HG03039 (cell line): Measurements from ENCODE around the gene CUX1.
A peak's percentile ranks its signal among the peaks of the same experiment; 100 is the strongest.
"Not testable (repeated sequence)": the region's sequence is repeated elsewhere in the genome, so short reads cannot be mapped to it uniquely, and the experiment has no call there.

Experiments used
- ATAC-seq: cut with Tn5 transposase; IDR thresholded peaks from one replicate; pipeline ENCODE4 v1.9.1; 2021; ENCODE audit warnings: mild to moderate bottlenecking, moderate library complexity; ENCODE audit not compliant: unreplicated experiment

CUX1 gene

DNA sequence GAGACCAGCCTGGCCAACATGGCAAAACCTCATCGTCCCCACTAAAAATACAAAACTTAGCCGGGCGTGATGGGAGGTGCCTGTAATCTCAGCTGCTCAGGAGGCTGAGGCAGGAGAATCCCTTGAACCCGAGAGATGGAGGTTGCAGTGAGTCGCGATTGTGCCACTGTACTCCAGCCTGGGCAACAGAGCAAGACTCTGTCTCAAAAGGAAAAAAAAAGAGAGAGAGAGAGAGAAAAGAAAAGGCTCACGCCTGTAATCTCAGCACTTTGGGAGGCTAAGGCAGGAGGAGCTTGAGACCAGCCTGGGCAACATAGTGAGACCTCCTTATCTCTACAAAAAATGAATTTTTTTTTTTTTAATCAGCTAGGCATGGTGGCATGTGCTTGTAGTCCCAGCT, 157.6 kb downstream of the CUX1 start:
- ATAC-seq: no peak

DNA sequence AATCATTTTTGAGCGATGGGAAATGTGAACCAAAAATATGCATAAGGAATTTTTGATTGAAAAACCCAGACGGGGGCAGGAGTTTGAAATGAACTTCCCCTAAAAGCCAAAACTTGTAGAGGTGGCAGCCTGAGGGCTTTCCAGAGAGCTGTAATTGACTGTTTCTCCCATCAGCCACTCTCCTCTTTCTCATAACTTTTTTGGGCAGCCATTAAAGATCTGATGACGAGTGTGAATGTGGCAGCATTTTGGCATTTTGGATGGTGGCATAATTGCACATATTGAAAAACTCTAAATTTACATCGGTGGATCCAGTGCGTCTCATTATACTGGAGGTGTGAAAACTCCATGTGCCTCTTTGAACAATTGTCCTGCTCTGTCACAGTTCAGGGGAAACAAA, 159.0 kb downstream of the CUX1 start:
- no peak for ATAC-seq

DNA sequence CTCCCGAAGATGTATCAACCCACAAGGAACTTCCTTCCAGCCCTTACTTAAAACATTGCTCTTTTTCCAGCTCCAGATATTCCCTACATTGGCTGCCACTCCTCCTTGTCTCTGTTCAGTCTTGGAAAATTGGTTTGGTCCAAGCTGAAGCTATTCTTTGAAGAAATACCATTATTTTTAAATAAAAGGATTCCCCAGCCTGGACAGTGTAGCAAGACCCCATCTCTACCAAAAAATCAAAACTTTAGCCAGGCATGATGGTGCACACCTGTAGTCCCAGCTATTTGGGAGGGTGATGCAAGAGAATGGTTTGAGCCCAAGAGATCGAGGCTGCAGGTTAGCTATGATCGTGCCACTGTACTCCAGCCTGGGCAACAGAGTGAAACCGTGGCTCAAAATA, 159.8 kb downstream of the CUX1 start:
- ATAC-seq: no peak

DNA sequence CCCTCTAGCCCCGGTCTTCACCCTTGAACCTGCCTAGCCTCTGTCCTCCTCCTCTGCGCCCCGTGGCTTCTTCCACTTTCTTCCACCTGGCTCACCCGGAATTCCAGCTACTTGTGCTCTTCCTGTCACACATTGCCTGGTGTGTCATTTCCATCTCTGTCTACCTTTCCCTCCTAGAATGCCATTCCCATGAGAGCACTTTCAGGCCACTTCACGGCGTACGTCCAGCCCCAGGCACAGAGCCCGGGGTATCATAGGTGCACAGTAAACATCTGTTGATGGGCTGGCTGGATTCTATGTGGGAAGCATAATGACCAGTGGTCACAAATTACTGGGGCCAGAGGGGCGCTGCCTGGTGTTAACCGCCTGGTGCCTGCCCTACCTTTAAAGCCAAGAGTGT, 161.3 kb downstream of the CUX1 start:
- ATAC-seq: no peak

DNA sequence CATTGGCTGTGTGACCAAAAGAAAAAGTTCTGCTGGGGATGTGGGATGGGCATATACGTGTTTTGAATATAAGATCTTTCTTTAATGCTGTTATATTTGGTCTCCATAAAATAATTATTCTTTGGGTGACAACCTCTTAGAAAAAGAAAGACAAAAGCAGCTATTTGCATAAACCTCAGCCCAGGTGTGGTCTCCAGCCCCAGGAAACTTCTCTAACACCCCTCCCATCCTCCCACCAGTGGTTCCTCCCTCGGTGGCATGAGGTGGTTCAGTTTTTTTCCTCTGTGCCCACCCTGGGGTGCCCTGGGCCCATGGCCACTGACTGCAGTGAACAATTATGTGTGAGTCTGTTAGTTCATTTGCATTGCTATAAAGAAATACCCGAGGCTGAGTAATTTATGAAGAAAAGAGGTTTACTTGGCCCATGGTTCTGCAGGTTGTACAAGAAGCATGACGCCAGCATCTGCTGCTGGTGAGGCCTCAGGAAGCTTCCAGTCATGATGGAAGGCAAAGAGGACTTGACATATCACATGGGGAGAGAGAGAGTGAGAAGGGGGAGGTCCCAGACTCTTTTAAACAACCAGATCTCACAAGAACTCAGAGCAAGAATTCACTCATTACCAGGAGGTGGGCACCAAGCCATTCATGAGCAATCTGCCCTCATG, 165.9 kb downstream of the CUX1 start:
- ATAC-seq: no peak

DNA sequence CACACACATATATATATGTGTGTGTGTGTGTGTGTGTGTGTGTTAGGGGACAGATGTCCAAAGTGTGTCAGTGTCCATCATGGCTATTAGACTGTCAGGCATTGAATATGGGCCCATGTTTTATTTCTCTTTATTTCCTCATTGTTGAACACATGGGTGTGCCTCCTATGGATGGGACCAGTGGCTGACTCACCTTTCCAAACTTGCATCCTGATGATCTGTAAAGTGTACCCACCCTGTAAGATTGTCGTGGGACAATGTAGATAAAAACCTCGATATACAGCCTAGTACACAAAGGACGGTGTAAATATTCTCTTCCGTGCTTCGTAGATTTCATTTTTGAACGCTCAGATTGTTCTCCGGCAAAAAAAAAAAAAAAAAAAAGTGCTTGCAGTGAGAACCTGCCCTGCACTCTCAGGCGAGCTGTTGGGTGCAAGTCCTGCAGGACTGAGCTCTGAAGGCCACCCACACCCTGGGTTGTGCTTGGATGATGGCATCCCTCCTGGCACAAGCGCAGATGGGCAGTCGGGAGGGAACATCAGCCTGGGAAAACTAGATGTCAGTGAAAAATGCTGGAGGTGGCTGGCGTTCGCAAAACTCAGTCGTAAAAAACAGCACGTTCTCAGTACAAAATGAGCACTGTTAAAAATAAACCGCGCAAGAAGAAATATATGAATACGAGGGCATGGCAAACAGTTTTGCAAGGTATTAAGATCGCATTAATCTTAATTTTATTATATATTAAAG, 166.9 kb downstream of the CUX1 start:
- no peak for ATAC-seq

DNA sequence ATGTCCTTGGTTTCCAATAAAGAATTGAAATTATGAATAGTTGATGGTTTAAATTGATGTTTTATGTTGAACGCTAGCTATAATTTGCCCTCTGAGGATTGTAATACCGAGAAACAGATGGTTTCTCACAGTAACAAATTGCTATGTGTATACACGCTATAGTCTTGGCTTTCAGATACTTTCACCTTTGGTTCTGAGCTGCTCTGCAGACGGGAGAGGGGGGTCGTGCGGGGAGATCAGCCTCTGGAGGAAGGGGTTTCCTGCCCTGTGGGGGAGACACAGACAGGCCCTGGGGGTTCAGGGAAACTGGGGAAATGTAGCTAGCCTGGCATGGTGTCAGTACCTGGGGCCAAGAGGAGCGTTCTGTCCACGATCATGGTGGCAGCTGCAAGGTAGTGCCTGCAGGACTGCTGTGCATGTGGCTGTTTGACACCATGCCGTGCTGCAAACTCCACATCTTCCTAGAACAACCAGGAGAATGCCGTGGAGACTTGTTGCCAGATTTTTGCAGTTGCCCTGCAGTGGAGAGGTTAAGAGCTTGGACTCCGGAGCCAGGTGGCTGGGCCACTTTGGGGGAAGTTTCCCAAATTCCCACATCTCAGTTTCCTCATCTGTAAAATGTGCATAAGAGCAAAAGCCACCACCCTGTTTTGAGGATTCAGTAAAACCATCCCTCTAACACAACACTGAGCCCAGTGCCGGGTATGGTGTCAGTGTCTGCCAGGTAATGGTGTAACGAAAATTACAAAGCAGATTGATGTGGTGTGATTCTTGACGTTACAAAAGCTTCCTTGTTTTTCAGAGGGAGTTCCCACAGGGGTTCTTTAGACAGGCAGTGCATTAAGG, 167.9 kb downstream of the CUX1 start:
- ATAC-seq: no peak

DNA sequence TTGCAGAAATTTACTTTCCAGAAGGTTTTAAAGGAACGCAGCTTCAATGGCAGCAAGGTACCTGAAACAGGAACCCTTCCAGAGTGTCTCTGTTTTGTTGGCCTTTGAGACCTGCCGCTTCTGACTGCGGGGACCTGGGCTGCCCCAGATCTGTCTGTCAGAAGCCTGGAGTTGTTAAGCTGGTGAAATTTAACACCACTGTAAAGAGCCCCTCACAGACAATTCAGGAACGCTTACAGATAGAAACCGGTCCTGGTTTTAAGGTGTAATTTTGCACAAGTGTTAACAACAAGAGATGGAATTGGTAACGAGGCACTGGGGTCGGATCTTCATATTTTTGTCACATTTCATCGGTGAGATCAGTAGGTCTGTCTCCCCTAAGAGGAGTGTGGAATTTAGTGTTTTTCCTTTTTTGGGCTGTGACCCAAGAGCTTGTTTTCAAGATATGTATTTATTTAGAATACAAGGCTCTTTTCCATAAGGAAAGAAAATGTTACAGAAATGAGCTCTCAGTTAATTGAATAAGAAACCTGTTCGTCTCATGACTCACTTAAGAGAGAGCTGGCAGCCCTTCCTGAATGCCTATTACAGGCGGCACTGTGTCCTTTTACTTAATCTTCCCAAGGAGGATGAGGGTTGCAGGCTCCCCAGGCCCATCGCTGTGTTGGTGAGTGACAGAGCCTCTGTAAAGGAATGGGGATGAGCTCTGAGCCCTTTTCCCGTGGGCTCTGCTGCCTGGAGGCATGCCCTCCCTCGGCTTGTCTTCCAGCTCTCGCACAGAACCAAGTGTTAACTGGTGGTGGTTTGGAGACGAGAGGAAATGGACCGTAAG, 168.7 kb downstream of the CUX1 start:
- no peak for ATAC-seq

DNA sequence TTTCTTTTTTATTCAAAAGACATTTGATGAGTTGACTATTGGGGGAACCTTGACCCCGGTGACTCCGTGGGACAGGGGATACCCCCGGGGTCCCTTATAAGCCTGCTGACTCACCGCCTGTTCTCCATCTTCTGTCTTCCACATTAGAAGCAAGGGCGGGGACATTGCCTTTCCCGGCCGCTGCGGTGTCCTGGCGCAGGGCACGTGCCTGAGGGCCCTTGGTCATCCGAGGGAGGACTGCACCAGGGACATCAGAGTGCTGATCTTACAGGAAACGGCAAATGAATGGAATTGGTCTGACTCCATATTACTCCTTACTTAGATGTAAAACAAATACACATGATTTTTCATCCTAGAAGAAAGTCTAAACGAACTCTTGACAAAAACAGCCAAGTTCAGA, 170.1 kb downstream of the CUX1 start:
- no peak for ATAC-seq

DNA sequence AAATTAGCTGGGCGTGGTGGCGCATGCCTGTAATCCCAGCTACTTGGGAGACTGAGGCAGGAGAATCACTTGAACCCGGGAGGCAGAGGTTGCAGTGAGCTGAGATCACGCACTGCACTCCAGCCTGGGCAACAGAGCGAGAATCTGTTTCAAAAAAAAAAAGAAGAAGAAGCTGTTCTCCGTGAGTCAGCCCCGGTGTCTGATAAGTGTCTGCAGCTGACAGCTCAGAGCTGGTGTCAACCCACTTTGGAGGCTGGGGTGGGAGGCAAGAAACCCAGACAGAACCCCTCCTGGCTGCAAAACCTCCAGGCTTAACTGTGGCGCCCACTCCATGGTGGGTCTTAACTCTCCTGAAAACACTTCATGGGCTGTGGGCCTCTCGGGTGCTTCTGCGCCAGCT, 170.6 kb downstream of the CUX1 start:
- ATAC-seq: not testable (repeated sequence)

DNA sequence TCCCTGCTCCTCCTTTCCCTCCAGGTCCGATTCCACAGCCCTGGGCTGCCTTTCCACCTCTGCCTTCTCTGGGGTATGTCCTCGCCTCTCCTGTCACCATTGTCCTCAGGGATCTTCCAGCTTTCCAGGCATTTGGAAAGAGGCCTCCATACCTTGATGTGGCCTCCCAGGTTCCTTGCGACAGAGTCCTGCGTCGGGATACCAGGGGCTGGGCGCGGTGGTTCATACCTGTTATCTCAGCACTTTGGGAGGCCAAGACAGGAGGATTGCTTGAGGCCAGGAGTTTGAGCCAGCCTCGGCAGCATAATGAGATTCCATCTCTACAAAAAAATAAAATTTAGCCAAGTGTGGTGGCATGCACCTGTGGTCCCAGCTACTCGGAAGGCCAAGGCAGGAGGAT, 171.1 kb downstream of the CUX1 start:
- no peak for ATAC-seq

DNA sequence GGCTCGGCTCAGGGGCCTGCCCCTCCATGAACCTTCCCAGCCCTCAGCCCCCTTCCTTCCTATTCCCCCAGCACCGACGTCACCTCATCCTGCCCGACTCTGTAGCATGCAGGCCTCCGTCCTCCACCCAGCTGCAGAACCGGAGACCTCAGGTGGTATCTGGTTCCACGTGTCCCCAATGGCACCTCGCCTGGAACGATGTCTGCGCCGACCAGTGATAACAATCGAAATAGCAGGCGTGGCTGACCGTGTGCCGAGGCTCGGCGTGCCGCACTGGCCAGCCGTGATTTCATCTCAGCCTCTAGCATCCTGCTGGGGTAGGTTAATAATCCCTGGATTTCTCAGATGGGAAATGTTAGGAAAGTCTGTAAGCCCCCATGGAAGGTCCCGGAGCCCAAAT, 171.7 kb downstream of the CUX1 start:
- ATAC-seq: no peak

DNA sequence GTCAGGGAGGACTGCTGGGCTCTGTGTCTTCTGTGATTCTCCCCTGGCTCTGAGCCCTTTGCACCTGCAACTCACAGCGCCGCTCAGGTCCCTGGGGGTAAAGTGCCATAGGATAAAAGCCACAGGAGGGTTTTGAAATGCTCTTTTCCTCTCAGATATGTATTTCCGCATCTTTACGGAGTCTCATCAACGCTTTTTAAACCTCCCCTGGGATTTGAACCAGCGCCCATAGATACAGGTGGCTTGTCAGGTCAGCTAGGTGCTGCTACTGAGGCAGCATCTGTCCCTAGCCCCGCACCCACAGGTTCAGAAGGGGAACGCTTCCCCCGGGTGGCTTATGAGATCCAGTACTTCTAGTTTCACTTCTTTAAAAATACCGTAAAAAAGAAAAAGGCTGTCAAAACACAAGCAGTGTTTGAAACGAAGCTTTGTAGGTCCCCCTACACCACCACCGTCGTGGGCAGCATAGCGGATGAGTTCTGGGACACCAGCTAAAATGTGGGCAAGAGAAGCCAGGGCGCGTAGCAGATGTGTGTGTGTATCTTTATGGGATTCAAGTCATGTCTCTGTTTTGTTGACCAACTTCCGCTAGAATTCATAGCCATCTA, 173.5 kb downstream of the CUX1 start:
- ATAC-seq: peak; percentile 67

DNA sequence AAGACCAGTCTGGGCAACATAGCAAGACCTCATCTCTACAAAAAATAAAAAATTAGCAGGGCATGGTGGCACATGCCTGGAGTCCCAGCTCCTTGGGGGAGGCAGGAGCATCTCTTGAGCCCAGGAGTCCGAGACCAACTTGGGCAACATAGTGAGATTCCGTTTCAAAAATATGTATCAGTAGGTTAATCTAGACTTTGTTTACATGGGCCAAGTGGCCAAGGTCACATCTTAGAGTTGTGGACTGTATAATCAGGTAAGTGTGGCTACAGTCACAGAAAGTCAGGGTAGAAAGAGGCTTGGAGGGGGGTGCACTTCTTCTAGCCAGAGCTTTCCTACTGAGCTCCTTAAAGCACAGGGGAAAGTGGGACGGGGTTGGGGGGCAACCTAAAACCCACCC, 174.4 kb downstream of the CUX1 start:
- ATAC-seq: no peak

DNA sequence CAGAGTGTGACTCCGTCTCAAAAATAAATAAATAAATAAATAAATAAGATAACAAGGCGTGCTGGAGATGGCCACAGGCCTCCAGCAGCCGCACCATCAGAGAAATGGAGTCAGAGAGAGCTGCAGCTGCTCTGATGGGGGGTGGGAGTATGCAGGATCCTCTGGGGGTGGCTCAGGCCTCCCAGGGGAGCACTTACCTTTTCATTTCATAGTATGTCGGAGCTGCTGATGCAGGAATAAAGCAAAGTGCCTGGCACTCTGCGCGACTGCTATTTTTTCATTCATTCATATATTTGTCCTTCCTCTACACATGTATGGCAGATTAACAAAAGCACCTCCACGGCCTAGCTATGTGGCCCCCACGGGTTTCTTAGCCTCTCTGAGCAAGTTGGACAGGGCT, 175.9 kb downstream of the CUX1 start:
- no peak for ATAC-seq

DNA sequence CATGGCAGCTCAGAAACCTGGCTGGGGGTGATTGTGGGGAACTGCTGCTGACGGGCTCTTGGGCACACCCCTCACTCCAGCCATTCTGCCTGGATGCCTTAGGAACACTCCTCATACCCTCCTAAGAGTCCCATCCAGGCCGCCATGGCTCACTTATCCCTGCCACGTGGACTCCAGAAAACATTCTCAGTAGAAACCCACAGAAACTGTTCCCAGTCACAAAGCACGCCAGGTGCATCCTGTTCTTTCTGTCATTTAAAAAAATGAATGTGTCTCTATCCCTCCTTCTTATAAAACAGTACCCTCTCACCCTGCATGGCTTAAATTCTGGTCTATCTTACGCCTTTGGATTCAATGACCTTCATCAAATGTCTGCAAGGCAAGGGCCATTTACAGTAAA, 177.7 kb downstream of the CUX1 start:
- ATAC-seq: no peak

DNA sequence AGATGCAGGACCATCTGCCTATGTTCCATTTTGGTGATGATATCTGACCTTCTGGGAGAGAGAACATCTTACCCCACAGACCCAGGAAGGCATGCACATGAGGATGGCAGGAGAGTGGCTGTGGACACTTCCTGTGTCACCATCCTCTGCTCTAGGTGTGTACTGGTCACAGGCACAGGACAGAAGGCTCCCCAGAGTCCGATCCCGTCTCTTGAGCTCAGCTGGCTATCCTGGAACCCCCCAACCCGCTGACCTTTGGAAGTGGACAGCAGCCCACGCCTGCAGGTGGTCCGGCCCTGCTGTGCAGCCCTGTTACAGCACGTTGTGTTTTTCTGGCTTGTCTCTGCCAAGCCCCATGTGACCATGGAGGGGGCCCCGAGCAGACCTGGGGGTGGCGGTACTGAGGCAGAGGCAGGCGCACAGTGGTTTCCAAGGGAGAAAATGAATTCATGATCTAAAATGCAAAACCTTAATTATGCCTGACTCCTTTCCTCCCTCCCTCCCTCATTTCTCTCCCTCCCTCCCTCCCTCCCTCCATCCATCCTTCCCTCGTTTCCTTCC, 178.8 kb downstream of the CUX1 start:
- no peak for ATAC-seq

DNA sequence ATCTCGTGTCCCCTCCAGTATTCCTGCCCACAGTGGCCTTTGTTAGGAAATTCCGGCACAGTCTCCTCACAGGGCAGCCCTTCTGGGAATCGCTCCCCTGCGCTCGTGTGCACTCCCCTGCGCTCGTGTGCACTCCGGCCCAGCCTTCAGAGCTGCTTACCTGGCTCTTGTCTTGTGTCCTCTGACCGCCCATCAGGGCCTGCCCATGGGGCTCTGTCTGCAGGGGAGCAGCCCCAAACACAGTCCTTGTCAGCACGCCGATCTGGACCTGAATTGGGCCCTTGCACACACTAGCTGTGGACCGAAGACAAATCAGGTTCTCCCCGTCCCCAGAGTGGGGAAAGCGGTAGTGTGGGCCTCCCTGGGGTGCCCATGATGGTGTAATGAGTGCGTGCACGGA, 179.4 kb downstream of the CUX1 start:
- ATAC-seq: no peak

DNA sequence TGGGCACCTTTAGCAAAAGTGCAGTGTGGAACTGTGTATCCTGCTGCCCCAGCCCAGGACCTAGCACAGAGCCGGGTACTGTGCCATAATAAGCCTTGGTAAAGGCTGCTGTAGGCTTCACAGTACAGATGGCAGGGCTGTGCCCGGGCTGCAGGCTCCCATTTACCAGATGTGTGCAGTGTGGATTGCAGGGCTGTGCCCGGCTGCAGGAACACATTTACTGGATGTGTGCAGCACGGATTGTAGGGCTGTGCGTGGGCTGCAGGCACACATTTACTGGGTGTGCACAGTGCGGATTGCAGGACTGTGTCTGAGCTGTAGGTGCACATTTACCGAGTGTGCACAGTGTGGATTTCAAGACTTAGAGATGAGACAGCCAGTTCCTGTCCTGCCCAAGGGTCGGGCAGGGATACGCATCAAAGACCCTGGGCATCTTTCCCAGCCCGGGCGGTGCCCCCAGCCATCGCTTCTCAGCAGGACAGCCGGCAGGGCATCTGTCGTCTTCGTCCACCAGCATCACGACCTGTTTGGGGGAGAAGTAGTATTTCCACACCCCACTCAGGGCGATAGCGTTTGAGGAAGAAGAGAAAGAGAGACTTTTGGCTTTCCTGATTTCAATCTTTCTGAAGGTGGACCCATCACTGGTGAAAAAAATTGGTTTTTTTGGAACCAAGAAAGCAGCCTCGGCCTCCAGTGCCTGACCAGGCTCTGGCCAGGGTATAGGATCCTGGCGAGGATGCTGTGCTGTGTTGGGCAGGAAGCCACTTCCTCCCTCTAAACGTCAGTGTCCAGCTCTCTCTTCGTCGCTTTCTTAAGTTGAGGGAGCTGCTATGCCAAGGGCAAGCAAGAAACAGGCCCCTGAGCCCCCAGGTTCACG, 180.8 kb downstream of the CUX1 start:
- no peak for ATAC-seq
